Right forelimb (tissue), 1 donor: ENCODE measurements around the gene CLASRP.
"Not testable (repeated sequence)": the region's sequence is repeated elsewhere in the genome, so short reads cannot be mapped to it uniquely, and the experiment has no call there.

Experiments
- DNase-seq: peaks from one replicate; pipeline ENCODE4 v3.0.0-alpha.2; 2018

CLASRP gene, protein sequence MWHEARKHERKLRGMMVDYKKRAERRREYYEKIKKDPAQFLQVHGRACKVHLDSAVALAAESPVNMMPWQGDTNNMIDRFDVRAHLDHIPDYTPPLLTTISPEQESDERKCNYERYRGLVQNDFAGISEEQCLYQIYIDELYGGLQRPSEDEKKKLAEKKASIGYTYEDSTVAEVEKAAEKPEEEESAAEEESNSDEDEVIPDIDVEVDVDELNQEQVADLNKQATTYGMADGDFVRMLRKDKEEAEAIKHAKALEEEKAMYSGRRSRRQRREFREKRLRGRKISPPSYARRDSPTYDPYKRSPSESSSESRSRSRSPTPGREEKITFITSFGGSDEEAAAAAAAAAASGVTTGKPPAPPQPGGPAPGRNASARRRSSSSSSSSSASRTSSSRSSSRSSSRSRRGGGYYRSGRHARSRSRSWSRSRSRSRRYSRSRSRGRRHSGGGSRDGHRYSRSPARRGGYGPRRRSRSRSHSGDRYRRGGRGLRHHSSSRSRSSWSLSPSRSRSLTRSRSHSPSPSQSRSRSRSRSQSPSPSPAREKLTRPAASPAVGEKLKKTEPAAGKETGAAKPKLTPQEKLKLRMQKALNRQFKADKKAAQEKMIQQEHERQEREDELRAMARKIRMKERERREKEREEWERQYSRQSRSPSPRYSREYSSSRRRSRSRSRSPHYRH

DNA sequence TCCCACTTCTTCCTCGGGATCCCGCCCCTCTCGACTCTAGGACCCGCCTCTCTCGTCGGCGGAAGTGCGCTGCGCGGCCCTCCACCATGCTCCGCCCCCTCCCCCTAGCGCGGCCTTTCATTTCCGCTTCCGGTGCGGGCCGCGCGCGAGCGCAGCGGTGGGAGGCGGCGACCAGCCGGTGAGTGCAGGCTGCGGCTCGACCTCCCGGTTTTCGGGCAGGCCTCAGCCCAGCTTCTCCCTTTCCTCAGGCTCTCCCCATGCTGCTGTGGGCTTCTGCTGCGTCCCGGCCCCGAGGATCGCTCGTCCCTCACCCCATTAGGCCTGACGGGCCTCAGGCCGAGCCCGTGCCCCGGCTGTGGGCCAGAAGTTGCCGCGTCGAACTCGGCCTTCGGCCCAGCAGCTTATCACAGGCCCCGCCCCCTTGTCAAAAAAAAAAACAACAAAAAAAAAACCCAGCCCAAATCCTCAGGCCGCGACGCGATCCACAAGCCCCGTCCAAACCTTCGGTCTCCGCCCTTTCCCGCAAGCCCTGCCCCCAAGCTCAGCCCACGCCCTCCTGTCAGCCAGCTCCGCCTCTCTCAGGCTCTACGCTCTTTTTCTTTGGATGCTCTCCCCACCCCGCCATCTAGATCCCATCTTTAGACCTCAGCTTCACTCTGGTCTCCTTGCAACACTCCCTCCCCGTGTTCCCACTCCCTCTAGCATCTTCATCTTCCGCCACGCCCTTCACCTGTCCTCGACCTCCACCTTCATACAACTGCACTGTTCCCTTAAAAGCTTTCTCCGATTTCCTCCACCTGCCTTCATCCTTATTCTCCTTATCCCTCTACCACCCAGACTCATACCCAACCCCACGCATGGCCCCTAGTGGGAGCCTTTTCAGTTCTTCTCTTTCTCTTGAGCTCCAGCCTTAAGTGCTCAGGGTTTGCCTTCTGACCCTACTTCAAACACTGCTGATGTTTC, at the start of gene CLASRP:
CLASRP (plus strand) TSS at position 115 of the 963 bp plus-strand sequence. CDS start 1,168 bp downstream, outside the sequence.
- DNase-seq, result peak; percentile 94

DNA sequence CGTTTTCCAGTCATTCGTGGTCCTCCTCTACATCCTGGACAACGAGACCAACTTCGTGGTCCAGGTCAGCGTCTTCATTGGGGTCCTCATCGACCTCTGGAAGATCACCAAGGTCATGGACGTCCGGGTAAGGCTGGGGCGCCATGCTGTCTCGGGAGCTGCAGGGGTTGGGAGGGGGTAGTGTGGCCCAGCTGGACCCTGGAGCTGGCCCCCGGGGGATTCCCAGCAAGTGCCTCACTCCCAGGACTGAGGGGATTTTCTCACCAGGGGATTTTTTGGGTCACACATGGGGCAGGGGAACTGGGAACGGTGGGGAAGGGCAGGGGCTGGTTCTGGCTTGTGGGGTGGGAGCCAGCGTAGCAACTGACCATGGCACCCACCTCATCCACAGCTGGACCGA, 48.4 kb upstream of the CLASRP start:
- no peak for DNase-seq

DNA sequence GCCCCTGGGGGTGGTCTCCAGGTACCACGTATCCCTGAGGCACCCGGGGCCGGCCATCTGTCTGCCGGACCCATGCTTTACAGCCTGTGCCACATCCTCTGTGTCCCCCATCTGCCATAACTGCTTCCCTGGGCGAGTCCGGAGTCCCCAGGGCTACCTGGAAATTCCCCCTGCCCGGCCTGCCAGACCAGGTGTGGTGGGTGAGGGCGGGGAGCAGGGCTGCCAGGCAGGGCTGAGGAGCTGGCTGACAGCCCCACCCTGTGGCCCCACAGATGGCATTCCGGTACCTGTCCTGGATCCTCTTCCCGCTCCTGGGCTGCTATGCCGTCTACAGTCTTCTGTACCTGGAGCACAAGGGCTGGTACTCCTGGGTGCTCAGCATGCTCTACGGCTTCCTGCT, 47.9 kb upstream of the CLASRP start:
- DNase-seq, result no peak

DNA sequence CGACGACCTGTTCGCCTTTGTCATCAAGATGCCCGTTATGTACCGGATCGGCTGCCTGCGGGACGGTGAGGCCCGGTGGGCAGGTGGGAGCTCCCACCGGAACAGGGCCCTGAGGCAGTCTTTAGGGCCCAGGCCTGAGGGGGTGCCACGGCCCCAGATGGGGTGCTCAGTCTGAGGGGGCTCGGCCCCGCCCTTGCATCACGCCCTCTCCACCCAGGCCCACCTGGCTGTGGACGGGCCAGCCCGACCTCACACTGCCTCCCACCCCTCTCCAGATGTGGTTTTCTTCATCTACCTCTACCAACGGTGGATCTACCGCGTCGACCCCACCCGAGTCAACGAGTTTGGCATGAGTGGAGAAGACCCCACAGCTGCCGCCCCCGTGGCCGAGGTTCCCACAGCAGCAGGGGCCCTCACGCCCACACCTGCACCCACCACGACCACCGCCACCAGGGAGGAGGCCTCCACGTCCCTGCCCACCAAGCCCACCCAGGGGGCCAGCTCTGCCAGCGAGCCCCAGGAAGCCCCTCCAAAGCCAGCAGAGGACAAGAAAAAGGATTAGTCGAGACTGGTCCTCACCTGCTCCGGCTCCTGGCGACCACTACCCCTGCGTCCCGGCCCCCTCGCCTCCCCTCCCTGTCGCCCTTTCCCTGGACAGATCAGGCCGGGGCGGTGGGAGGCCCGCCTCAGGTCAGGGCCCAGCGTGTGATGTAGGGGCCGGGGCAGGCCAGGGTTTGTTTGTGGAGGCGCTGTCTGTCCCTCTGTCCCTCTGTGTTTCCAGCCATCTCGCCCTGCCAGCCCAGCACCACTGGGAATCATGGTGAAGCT, 46.3 kb upstream of the CLASRP start:
- DNase-seq, result no peak

DNA sequence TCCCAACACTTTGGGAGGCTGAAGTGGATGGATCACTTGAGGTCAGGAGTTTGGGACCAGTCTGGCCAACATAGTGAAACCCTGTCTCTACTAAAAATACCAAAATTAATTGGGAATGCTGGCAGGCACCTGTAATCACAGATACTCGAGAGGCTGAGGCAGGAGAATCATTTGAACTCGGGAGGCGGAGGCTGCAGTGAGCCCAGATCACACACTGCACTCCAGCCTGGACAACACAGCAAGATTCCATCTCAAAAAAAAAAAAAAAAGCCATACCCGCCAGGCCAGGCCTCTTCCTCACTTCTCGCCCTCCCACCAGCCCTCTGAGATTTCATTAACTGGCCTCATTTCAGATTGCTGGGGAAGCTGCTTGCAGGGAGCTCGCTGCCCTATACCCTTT, 45.3 kb upstream of the CLASRP start:
- DNase-seq, result no peak

DNA sequence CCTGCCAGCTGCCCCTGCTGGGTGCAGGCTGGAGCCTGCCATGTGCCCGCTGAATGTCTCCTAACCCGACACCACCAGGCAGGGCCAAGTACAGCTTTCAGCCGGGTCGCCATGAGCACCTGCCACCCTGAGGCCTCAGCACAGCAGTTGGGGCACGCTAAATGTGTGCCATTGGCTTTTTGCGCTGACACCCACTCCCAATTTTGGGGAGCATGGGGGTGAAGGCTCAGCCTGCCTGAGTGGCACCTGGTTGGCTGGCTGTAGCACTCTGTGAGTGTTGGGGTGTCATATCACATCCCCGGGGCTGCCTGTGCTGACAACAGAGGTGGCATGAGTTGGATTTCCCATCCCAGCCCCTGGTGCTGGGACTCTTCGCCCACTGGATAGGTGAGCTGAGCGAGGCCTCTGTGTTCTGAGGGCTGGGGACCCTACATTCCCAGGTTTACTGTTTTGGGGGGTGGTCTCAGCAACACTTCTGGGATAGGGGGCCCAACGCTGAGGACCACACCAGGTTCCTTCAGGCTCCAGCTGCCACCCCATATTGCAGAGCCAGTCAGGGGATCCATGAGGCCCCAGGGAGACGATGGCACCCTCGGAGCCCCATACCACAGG, 44.8 kb upstream of the CLASRP start:
- DNase-seq, result no peak

DNA sequence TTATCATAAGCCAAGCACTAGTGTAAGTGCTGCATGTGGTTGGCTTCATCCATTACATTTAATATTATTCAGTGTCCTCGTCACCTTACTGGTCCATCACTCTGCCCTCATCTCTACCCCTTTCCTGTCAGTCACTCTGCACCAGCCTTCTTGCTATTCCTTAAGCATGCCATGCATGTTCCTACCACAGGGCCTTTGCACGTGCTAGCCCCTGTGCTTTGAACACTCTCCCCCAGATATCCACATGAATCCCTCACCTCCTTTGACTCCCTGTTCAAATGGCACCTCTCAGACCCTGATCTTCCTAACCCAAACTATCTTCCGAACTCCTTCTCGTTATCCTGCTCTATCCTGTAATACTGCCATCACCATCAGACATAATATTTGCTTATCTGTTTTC, 40.8 kb upstream of the CLASRP start:
- no peak for DNase-seq

DNA sequence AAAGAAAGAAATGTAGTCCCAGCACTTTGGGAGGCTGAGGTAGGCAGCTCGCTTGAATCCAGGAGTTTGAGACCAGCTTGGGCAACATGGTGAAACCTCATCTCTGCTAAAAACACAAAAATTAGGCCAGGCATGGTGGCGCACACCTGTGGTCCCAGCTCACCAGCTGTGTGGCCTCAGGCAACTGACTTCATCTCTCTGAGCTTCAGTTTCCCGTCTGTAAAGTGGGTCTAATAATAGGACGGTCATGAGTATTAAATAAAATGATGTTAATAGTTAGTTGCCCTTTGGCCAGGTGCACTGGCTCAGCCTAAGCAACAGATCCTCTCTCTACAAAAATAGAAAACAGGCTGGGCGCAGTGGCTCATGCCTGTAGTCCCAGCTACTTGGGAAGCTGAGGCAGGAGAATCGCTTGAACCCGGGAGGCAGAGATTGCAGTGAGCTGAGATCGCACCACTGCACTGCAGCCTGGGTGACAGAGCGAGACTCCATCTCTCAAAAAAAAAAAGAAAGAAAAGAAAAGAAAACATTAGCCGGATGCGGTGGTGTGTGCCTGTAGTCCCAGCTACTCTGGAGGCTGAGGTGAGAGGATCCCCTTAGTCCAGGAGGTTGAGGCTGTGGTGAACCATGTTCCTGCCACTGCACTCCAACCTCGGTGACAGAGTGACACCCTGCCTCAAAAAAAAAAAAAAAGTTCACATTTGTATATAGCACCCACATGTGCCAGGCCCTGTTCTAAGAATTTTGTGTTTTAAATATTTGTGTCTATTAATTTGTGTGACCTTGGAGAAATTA, 39.5 kb upstream of the CLASRP start:
- not testable (repeated sequence) for DNase-seq

DNA sequence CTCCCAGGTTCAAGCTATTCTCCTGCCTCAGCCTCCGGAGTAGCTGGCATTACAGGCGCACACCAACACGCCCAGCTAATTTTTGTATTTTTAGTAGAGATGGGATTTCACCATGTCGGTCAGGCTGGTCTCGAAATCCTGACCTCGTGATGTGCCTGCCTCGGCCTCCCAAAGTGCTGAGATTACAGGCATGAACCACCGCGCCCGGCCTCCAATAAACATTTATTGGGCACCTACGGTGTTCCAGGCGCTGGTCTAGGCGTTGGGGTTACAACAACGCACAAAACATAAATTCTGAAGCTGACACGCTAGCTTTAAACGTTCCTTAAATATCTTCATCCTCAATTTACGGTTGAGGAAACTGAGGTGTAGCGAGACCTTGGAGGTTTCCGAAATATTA, 38.2 kb upstream of the CLASRP start:
- DNase-seq, result not testable (repeated sequence)

DNA sequence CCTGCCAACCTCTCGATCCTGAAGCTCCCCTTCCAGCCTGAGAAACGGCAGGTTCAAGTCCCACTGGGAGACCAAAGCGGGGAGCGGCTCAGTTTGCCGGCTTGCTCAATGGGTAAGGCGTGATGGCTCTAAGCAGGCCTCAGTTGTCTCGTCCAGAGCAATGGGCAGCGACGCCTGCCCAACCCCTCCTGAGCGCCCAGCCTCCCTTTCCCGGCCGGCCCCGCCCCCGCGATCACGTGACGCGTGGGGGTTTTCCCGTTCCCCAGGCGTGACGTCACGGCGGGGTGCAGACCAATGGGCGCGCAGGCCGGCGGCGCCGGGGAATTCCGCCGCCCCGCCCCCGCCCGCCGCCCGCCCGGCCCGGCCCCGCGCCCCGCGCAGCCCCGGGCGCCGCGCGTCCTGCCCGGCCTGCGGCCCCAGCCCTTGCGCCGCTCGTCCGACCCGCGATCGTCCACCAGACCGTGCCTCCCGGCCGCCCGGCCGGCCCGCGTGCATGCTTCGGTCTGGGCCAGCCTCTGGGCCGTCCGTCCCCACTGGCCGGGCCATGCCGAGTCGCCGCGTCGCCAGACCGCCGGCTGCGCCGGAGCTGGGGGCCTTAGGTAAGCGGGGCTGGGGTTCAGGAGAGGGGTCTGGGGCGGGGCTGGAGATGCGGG, 37.6 kb upstream of the CLASRP start, which contains the start of gene RELB:
RELB (plus strand) TSS at position 378 of the 653 bp plus-strand sequence; CDS start at position 494, 116 bp downstream.
- DNase-seq, result peak; percentile 96

DNA sequence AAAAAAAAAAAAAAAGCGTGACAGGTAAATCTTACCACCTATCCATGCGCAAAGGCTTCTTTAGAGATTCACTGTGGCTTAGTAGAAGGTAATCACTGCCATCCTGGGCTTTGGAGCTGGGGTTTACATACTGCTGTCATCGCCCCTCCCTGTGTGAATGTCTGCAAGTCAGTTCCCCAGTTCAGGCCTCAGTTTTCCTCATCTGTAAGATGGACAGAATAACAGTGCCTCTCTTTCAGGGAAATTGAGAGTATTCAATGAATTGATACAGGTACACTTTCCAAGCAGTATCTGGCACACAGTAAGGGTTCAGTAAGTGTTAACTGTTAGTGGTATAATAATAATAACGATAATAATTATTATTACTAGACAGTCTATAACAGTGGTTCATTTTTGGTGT, 35.4 kb upstream of the CLASRP start:
- DNase-seq, result no peak

DNA sequence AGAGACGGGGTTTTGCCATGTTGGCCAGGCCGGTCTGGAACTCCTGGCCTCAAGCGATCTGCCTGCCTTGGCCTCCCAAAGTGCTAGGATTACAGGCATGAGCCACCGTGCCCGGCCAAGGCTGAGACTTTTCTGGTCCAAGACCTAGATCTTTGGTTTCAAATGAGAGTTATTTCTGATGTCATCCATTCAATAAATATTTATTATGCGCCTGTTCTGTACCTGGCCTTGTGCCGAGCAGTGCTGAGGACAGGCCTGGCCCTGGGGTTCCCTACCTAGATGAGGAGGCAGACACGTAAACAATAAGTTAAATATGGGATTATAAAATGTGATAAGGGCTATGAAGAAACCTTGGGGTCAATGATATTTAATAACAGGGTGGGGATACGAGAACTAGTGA, 33.1 kb upstream of the CLASRP start:
- no peak for DNase-seq

DNA sequence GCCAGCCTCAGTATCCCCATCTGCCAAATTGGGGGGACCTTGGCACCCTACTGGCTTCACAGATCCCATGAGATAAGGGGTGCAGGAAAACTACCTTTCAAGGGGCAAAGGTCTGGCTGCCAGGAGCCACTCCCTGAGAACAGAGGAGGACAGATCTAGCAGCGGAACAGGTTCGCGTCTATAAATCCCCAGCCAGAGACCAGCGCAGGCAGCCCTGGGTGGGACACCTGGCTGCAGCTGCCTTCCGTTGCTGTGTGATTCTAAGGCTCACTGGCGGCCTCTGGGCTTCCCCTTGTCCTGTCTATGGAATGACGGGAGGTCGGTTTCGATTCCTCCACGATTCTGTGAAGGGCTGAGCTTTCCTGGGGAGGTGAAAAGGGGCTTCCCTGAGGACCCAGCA, 30.3 kb upstream of the CLASRP start:
- DNase-seq, result no peak

DNA sequence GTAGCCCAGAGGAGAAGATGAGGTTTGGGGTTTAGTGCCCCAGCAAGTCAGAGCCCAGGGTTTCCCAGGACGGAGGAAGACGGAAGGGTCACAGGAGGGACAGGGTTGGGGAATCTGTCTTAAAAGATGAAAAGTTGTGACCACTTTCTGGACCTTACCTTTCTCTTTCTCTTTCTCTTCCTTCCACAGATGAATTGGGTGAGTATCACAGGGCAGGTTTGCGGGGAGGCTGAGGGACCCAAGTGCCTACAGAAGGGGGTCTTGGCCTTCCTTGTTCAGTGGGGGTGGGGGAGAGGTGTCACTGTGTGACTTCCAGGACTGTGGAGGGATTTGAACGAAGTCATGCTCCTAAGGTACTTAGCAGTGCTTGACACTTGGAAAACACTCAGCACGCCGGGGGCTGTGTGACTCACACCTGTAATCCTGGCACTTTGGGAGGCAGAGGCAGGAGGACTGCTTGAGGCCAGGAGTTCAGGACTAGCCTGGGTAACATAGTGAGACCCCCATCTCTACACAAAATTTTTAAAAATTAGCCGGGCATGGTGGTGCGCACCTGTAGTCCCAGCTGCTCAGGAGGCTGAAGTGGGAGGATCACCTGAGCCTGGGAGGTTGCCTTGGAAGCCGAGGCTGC, 29.1 kb upstream of the CLASRP start:
- no peak for DNase-seq

DNA sequence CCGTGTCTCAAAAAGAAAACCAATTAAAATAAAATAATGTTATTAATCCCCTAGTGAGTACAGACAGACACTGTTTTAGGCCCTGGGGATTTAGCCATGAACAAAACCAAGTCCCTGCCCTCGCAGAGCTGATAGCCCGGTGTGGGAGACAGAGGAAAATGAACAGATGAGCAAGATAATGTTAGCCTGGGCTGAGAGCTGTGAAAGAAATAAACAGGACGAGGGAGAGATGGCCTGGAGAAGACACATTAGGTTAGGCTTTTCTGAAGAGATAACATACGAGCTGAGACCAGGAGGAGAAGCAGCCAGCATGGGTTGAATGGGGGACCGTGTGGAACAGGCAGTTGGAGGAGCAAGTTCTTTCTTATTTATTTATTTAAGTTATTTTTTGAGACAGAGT, 28.5 kb upstream of the CLASRP start:
- DNase-seq, result no peak

DNA sequence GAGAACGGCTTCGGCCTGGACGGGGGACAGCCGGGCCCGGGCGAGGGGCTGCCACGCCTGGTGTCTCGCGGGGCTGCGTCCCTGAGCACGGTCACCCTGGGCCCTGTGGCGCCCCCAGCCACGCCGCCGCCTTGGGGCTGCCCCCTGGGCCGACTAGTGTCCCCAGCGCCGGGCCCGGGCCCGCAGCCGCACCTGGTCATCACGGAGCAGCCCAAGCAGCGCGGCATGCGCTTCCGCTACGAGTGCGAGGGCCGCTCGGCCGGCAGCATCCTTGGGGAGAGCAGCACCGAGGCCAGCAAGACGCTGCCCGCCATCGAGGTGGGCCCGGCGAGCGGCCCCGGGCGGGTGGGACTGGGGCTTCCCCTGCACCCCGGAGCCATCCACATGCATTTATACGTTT, 26.9 kb upstream of the CLASRP start:
- DNase-seq, result no peak

DNA sequence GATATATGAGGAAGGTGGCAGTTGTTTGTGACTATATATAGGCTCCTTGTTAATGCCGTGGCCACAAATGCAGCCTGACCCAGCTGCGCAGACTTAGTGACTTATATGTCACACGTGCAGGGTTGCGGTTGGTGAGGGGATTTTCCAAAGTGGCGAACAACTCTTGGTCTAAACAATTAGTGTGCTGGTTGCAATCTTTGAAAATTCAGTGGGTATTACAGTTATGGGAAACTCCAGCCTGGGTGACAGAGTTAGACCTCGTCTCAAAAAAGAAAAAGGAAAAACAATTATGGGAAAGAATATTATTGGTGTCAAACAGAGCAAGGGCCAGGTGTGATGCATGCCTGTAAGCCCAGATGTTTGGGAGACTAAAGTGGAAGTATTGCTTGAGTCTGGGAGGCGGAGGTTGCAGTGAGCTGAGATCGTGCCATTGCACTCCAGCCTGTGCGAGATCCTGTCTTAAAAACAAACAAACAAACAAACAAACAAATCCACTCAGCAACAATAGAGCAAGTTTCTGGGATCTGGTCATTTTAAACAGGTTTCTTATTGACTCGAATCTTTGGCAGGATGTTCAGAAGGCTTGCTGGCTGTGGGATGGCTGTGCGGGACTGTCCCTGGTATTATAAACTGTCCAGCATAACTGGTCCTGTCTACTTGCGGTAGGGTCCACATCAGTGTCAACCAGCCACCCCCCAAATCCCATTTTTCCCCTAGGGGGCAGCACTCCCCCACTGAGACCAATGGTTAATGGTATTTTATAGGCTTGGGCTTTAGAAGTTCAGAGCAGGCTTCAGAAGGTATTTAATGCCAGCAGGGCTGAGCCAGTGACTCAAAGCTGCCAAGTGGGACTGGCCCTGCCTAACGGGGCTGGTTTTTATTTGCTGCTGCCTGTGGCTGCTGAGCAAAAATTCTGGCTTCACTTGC, 22.2 kb upstream of the CLASRP start:
- DNase-seq, result peak; percentile 75

DNA sequence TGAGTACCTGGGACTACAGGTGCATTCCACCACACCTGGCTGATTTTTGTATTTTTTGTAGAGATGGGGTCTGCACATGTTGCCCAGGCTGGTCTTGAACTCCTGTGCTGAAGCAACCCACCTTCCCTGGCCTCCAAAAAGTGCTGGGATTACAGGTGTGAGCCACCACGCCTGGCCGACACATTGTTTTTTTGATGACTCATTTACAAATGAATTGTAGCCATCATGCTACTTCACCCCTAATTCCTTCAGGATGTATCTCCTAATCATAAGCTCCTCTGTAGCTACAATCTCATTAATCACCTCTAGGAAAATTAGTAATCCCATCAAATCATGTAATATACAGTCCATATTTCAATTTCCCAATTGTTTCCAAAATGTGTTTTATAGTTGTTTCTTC, 19.7 kb upstream of the CLASRP start:
- no peak for DNase-seq

DNA sequence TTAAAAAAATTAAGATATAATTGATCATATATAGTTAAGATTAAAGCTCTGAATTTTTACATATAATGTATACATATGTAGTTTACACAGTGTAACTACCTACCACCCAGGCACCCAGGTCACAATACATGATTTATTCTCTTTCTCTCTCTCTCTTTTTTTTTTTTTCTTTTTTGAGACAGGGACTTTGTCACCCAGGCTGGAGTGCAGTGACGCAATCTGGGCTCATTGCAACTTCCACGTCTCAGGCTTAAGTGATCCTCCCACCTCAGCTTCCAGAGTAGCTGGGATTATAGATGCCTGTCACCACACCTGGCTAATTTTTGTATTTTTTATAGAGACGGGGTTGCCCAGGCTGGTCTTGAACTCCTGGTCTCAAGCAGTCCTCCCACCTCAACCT, 18.8 kb upstream of the CLASRP start:
- no peak for DNase-seq
